NCI-H2171 (cell line): ENCODE data around the gene ABCA5.
"Not testable (repeated sequence)": the region's sequence is repeated elsewhere in the genome, so short reads cannot be mapped to it uniquely, and the experiment has no call there.

Experiments used
- DNase-seq: peaks from one replicate; lab custom pipeline; 2025; lab: John Stamatoyannopoulos, UW

ABCA5 gene

DNA sequence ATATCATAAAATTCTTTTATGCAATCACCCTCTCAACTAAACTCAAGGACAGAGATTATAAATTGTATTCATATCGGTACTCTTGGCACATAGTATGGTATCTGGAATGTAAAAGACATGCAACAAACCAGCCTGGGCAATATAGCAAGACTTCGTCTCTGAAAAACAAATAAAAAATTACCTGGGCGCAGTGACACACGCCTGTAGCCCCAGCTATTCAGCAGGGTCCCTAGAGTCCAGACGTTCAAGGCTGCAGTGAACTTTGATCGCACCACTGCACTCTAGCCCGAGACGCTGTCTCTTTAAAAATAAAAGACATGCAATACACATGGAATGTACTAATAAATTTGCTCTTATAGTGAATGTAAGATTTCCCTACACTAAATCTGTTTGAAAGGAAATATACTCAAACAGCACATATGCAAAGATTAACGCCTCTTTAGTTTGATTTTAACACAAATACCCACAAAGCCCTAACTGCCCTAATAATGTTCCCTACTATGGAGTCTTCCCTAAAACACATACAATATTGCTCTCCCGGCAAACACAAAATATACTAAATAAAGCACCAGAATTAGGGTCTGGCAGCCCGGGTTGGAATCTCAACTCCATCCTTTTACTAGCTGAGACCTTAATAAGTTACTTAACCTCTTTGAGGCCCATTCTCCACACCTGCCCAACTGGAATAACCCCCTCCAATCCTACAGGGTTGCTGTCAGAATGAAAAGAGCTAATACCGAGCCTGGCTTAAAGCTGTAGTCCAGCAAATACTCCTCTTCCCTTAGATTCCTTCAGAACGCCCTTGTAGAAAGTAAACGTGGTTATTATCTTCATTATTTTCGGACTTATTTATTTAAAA is 1.2 kb downstream of the ABCA5 start:
- no peak for DNase-seq

DNA sequence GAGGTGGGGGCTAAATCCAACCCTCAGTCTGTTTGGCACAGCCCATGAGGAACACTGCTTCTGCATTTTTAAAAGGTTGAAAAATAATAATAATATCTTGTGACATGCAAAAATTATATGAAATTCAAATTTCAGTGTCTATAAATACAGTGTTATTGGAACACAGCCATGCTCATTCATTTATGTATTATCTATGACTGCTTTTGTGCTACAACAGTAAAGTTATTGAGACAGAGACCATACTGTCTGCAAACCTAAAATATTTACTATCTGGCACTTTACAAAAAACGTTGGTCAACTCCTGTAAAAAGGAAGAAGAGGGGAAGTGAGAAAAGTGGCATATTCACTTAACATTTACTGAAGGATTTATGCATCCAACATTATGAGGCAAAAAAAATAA is 3.1 kb downstream of the ABCA5 start:
- no peak for DNase-seq

DNA sequence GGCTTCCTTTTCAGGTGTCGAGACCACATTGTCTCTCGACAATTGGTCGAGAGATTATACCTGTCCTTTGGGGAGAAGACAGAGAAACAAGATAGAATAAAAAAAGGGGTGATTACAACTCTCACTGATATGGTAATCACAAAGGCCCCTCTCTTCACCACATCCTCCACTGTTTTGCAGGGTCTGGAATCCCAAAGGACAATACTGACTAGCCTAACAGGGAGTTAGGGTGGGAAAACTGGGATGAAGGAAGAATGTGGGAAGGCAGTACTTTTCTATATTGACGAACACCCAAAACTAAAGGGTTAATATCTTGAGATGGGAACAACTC is 6.1 kb downstream of the ABCA5 start:
- no peak for DNase-seq

DNA sequence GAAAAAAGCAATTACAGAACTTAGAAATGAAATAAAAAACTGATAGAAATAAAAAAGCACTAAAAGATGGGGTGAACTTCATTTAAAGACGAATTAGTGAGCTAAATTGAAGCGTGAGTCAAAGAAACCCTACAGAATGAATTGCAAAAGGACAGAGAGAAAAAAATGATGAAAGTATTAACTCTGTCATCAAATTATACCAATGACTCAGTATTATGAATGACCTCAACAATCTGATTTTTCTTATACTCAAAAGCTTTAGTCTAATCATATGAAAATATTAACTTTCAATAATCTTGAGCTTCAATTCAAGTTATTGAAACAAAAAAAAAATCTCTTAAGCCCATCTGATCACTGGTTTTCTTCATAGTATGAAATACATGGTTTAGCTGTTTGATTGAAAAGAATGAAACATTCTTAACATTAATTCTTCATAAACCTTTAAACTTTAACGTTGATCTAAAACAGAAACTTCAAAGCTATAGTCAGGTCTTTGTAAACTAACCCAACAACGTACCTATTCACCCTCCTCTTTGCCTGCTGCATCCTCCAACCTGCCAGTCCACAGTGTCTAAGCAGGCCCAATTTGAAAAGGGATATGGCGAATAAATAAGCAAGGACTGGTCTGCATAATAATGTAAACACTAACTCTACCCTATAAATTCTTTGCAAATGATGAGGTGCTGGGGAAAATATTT is 6.6 kb downstream of the ABCA5 start:
- no peak for DNase-seq

DNA sequence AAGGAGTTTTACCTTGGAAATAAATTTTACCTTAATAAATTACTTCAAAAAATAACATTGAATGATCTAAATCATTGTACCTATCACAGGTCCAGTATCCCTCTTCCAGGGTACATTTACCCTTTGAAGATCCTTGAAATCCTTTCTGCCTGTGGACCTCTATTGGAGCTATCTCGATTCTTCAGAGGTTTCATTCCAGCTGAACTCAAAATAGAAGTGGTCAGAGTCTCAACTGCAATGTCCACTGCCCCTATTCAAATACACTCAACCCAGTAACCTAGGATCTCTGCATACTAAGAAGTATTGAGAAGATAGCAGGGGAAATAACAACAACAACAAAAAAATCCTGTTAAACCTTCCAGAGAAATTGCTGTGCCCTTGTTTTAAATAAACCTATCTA is 9.3 kb downstream of the ABCA5 start:
- no peak for DNase-seq

DNA sequence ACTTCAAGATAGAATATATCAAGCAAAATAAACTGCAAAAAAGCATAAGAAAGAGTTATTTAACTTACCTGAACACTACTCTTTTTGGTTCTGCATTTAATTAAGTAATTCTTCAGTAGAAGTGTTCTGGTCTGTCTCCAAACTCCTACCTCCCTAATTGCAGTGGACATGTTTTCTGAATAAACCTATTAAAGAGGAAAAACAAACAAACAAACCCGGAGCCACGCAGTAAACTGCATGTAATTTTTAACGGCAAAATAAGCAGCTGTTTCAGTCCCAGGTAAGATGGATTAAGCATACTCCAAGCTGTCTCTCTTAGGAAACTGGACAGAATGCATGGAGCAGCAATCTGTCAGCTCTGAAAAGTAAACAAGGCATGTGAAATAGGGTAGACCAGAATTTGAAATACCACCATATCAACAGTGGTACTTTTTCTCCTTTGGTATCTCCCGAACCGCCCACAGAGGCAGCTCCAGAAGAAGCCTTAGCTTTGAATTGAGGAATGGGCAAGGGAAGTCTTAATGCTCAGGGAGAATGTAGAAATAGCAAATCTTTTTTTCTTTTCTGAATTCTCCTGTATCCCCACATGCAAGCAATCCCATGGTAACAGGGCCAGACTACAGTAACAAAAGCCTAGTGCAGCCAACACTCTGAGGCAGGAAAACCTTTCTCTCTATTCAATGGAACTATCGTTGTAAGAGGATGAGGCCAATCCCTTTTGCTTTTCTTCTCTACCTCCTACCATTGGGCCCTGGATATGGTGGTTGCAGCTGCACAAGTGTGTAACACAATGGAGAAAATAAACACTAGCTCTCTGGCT is 12.5 kb downstream of the ABCA5 start:
- DNase-seq: peak; percentile 56

DNA sequence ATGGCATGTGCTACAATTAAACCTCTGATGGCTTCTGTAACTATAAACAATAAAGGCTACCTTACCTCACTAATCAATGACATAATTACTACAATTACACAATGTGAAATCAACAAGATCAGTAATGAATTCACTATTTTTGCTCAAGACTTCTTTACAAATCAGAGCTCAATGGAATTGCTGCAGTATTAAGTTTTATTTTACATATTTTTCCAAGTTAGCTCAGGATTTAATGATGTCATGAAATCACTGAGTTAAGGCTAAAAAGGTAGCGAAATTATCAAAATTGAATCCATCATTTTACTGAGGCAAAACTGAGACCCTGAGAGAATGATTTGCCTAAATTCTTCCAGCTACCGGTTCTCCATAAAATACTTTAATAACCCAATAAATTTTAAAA is 21.8 kb downstream of the ABCA5 start:
- DNase-seq: no peak

DNA sequence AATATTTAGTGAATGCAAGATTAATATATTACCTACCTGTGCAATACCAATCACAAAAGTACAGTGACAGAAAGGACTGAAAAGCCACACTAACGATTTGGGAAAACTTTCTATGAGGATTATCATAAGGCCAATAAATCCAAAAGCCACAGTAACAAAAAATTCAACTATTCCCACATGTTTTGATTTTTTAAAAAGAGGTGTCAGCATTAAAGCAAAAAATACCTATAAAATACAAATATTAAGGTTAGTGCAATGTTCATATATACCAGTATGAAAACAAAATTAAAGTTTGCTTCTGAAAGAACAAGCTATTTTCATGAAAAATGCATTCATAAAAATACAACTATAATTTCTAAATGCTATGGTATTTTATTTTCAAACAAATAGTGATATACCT is 24.3 kb downstream of the ABCA5 start:
- no peak for DNase-seq

DNA sequence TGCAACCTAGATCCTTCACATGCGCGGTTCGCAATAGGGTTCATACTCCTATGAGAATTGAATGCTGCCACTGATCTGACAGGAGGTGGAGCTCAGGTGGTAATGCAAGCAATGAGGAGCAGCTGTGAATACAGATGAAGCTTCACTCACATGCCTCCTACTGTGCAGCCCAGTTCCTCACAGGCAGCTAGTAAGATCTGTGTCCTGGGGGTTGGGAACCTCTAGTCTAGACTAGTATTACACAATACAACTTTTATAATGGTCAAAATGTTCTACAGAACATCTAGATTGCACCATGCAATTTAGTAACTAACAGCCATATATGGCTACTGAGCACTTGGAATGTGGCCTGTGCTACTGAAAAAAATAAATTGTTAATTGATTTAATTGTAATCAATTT is 26.7 kb downstream of the ABCA5 start:
- DNase-seq: no peak

DNA sequence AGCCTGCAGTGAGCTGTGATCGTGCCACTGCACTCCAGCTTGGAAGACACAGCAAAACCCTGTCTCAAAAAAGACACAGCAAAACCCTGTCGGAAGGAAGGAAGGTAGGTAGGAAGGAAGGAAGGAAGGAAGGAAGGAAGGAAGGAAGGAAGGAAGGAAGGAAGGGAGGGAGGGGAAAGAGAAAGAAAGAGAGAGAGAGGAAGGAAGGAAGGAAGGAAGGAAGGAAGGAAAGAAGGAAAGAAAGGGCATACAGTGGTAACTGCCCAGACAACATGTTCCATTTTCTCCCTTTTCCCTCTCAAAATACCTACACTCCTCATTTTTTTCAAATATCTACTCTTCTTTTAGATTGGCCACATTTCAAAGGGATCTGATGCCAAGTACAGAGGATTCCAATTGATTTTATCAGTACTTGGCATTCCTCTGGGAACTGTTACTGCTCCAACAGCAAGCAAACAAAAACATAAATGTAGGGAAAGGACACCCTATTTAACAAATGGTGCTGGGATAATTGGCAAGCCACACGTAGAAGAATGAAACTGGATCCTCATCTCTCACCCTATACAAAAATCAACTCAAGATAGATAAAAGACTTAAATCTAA is 28.7 kb downstream of the ABCA5 start:
- not testable (repeated sequence) for DNase-seq

DNA sequence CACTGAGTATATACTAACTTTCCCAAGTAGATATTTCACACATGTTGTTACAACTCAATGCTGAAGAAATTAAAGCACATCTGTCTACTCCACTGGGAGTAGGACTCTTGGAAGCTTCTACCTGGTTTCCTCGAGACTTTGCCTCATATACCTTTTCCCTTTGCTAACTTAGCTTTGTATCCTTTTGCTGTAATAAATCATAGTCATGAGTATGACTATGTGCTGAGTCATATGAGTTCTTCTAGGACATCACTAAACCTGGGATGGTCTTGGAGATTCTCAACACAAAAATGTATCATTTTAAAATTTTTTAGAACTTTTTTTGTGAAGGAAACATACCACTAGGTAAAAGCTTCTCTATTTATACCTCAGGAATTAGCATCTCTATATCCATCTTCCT is 39.8 kb downstream of the ABCA5 start:
- no peak for DNase-seq

DNA sequence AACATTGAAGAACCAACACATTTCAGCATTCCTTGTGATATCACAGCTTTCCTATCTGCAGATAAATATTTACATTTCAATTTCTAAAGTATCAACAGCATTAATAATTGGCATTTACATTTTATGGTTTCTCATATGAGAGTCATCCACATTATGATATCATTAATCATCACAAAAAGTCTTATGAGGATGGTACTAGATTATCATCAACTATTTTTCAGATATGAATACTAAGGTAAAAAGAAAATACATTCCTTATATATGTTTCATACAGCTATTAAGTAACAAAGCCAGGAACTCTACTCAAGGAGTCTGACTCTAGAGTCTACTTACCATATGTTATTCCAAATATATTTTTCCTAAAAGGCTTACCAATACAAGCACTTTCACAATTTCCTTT is 40.7 kb downstream of the ABCA5 start:
- DNase-seq: no peak

DNA sequence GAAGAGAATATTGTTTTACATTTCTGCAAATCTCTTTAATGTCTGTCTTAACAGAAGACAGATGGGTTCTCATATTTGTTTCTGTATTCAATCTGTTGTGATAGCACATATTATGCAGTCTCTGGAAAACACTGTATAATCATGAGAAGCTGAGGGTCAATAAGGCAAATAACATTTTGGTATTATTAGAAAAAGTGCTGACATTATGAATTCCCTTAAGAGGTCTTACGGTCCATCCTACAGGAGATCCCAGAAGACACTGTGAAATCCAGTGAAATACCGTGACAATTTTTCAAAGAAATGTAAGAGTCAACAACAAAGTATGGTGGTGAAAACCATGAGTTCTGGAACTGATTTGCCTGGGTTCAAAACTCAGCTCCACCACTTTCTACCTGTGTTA is 42.3 kb downstream of the ABCA5 start:
- DNase-seq: no peak

DNA sequence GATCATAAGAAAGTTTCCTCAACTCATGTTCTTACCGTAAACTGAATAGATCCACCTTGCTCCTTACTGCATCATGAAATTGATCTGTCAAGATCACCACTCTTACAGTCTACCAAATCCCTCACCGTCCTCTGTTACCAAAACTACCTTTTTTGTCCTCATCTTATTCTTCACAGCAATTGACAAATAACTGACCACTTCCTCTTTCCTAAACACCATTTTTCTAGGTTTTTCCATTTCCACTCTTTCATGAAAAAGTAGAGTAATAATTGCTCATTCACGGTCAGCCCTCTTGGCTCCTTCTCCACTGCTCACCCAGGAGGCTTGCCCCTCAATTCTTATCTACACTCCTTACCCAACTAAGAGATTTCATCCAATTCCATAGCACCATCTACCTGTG is 44.9 kb downstream of the ABCA5 start:
- DNase-seq: no peak

DNA sequence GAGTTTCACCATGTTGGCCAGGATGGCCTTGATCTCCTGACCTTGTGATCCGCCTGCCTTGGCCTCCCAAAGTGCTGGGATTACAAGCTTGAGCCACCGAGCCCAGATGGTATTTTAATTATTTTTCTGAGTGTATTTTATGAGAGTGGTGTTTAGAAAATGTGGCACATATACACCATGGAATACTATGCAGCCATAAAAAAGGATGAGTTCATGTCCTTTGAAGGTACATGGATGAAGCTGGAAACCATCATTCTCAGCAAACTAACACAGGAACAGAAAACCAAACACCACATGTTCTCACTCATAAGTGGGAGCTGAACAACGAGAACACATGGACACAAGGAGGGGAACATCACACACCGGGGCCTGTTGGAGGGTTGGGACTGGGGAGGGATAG is 50.7 kb downstream of the ABCA5 start:
- not testable (repeated sequence) for DNase-seq

DNA sequence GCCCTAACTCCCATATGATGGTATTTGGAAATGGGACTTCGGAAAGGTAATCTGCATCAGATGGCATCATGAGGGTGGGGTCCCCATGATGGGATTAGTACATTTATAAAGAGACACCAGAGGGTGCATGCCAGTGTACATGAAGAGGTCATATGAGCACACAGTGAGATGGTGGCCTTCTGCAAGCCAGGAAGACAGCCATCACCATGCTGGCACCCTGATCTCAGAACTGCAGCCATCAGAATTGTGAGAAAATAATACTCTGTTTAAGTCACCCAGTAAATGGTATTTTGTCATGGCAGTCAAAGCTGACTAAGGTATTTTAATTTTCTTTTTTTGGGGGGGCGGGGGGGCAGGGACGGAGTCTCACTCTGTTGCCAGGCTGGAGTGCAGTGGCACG is 51.2 kb downstream of the ABCA5 start:
- DNase-seq: no peak

DNA sequence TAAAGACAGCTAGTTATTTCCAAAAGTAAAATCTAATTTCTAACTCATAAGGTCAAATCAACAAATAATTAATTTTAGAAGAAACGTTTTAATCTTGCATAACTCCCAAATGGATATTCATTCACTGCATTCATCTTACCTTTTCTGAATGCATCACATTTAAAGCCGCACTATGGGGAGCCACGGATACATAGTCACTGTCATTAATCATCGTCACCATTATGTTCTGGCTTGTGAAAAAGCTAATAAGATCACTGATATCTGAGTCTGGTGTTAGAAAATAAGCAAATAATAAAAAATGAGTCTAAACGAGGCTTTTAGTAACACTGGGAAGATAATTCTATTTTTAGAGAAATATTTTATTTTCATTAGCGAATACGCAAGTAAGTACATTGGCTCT is 55.9 kb downstream of the ABCA5 start:
- DNase-seq: no peak

DNA sequence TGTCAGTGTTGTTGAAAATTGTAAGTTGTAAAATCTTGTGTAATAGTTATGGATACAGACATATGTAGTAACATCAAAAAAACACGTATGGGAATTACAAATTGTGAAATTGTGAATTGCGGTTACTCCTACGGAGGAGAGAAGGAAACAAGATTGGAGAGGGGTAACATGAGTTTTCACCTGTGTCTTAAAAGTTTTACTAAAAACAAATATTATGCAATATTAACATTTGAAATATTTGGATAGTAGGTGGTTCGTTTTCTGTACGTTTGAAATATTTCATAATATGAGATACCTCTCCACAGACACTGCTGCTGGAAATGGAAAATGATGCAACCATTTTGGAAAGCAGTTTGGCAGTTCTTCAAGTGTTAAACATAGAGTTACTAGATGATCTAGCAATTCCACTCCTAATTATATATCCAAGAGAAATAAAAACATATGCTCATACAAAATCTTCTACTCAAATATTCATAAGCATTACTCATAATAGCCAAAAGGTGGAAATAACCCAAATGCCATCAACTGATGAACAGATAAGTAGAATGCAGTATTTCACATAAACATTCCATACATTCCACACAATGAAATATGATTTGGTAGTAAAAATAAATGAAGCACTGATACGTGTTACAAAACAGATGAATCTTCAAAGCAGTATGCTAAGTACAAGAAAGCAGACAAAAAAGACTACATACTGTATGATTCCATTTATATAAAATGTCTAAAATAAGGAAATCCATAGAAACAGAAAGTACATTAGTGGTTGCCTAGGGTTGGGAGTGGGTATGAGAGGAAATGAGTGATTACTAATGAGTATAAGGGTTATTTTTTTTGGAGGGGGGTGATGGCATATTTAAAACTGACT is 57.6 kb downstream of the ABCA5 start:
- no peak for DNase-seq

DNA sequence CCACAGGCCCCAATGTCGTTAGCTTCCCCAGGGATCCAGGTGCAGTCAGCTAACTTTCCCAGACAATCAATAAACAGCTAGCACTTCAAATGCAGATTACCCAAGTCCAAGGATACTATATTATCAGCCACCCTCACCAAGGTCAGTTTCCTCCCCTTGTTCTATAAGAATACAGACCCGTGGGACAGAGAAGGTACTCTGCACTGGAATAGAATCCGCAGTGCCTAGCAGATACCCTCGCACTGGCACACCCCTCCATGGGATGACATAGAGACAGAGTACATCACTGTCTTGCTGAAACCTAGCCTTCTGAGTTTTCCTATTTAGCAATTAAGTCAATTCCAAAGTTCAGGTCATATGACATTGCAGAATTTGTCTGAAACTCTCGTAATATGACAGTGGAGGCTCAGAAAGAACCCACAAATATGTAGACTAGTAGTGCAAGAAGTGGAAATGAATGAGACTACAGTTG is 58.4 kb downstream of the ABCA5 start:
- no peak for DNase-seq

DNA sequence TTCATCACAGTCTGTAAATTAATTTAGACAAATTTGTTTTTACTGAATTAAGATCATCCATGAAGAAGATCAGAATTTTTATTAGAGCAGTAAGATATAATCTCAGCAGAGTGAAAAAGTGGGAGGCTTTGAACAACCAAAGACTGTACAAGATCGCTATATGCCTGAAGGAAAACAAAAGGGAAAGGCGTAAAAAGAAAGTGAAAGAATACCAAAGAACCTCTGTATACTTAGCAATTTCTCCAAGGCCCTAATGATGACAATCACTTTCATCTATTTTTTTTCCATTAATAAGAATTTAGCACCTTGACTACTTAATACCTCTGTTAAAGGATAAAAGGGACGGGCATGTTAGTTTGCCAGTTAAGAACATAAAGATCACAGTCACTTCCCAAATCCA is 59.7 kb downstream of the ABCA5 start:
- no peak for DNase-seq

DNA sequence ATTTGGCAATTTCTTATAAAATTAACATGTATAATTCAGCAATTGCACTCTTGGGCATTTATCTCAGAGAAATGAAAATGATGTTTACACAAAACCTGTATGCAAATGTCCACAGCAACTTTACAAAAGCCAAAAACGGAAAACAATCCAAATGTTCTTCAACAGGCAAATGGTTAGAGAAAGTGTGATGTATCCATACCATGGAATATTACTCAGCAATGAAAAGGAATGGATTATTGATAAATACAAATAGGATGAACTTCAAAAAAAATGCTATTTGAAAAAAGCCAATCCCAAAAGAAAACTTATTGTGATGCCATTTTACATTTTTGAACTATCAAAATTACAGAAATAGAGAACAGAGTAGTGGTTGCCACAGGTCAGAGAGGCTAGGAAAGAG is 61.1 kb downstream of the ABCA5 start:
- no peak for DNase-seq
